Measurements from ENCODE around the gene ATF7. TPM values are rescaled to one million over a fixed set of nuclear protein-coding genes. Genes with fewer than 3 reads are reported as not detected.

ATF7 gene
- polyA plus RNA-seq, 1 of the 3 experiments (the other 2 are of a cell fraction), result 12.8 TPM

DNA sequence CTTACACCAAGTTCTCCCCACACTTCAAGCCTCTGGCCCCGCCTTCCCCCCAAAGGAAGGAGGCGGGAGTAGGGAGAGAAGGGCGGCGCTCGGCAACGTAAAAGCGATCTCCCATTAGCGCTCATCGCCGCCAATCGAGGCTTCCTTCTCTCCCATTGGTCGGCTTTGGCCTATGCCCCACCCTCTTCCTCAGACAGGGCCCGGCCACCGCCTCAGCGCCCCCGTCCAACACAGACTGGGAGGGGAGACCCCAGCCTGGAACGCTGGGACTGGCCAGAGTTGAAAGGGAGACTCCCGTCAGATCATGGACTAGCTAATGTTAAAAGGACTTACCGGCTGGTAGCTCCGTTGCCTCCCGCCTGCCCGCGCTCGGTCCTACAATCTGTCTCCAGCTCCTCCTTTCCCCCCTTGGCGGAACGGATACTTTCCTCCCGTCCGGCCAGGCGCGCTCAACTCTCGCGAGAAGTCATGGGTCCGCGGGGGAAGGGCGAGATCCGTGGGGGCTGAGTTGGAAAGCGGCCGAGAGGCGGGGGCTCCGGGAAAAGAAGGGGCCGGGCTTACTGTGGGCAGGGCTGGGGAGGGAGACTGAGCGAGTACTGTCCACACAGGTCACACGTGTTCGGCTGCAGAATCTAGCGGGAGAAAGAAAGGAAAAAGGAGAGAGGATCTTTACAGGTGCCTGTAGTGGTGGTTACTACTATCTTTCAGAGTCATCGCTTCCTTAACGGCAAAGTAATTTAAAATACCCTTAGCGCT, at the start of gene ATF7 (continued):
- TF ChIP-seq, protein P1, sequence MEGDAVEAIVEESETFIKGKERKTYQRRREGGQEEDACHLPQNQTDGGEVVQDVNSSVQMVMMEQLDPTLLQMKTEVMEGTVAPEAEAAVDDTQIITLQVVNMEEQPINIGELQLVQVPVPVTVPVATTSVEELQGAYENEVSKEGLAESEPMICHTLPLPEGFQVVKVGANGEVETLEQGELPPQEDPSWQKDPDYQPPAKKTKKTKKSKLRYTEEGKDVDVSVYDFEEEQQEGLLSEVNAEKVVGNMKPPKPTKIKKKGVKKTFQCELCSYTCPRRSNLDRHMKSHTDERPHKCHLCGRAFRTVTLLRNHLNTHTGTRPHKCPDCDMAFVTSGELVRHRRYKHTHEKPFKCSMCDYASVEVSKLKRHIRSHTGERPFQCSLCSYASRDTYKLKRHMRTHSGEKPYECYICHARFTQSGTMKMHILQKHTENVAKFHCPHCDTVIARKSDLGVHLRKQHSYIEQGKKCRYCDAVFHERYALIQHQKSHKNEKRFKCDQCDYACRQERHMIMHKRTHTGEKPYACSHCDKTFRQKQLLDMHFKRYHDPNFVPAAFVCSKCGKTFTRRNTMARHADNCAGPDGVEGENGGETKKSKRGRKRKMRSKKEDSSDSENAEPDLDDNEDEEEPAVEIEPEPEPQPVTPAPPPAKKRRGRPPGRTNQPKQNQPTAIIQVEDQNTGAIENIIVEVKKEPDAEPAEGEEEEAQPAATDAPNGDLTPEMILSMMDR (IDR thresholded peaks at IDR 0.05), result no peak
- peak; percentile 99 for TF ChIP-seq MXI1 (IDR thresholded peaks at IDR 0.05; ENCODE audit: low read depth, low read length)

- Histone ChIP-seq H3K36me3 (replicated peaks in 1 of 2; ENCODE audit: control insufficient read depth in 1 of 2, insufficient read depth in 2 of 2, low read length in 1 of 2) (peaks cover 18 to 35% of the 10 kb centered on the region in 2 experiments), H3K79me2 (ENCODE audit: insufficient read depth) (peaks cover 46% of the 10 kb centered on the region), H2AFZ (ENCODE audit: low read depth) (peak overlapping the region; percentile 70; the same call in 1 of the 2 replicates), H3K27ac (ENCODE audit: low read depth in 2 of 2, low read length in 1 of 2) (peak overlapping the region; percentile 44 to 91), H3K4me2 (peak overlapping the region; percentile 87), H3K9me2 (no peaks in the 10 kb centered on the region), H3K27me3 (ENCODE audit: insufficient read depth) (no peaks in the 10 kb centered on the region), H3K9ac (peak overlapping the region; percentile 74), H3K9me3 (no peaks in the 10 kb centered on the region), H4K20me1 (ENCODE audit: insufficient read depth) (no peaks in the 10 kb centered on the region), H3K4me3 (ENCODE audit: low read depth in 2 of 2, low read length in 1 of 2) (peak overlapping the region; percentile 70 to 75), H3K4me1 (ENCODE audit: control insufficient read depth in 1 of 2, insufficient read depth in 2 of 2, low read depth in 1 of 2, low read length in 1 of 2) (peaks cover 0 to 8% of the 10 kb centered on the region in 2 experiments; a peak in 2 of 4 replicates), H3F3A (replicated peaks; ENCODE audit: insufficient read depth) (peaks cover 5% of the 10 kb centered on the region)
- TF ChIP-seq GATA2 (CRISPR knock-in tag; IDR thresholded peaks at IDR 0.05), result no peak
- TF ChIP-seq, protein P2, sequence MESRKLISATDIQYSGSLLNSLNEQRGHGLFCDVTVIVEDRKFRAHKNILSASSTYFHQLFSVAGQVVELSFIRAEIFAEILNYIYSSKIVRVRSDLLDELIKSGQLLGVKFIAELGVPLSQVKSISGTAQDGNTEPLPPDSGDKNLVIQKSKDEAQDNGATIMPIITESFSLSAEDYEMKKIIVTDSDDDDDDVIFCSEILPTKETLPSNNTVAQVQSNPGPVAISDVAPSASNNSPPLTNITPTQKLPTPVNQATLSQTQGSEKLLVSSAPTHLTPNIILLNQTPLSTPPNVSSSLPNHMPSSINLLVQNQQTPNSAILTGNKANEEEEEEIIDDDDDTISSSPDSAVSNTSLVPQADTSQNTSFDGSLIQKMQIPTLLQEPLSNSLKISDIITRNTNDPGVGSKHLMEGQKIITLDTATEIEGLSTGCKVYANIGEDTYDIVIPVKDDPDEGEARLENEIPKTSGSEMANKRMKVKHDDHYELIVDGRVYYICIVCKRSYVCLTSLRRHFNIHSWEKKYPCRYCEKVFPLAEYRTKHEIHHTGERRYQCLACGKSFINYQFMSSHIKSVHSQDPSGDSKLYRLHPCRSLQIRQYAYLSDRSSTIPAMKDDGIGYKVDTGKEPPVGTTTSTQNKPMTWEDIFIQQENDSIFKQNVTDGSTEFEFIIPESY (IDR thresholded peaks at IDR 0.05; ENCODE audit: borderline replicate concordance, low read depth), result no peak
- TF ChIP-seq, protein P1 (IDR thresholded peaks at IDR 0.05), result no peak
- no peak for TF ChIP-seq SMC3 (IDR thresholded peaks at IDR 0.05; ENCODE audit: low read depth, low read length)
- TF ChIP-seq CHD2 (IDR thresholded peaks at IDR 0.05; ENCODE audit: low read length, partially characterized antibody), result no peak
- TF ChIP-seq FOXM1 (IDR thresholded peaks at IDR 0.05; ENCODE audit: low read depth), result no peak
- no peak for TF ChIP-seq RXRA (IDR thresholded peaks at IDR 0.05; ENCODE audit: borderline replicate concordance, low read depth)
- no peak for TF ChIP-seq NRF1 (IDR thresholded peaks at IDR 0.05; ENCODE audit: low read depth, low read length)
- TF ChIP-seq, protein P3, sequence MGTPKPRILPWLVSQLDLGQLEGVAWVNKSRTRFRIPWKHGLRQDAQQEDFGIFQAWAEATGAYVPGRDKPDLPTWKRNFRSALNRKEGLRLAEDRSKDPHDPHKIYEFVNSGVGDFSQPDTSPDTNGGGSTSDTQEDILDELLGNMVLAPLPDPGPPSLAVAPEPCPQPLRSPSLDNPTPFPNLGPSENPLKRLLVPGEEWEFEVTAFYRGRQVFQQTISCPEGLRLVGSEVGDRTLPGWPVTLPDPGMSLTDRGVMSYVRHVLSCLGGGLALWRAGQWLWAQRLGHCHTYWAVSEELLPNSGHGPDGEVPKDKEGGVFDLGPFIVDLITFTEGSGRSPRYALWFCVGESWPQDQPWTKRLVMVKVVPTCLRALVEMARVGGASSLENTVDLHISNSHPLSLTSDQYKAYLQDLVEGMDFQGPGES (IDR thresholded peaks at IDR 0.05; ENCODE audit: low read depth, low read length), result no peak
- TF ChIP-seq GABPA (IDR thresholded peaks at IDR 0.05; ENCODE audit: low read depth), result no peak
- TF ChIP-seq RAD21 (IDR thresholded peaks at IDR 0.05; ENCODE audit: low read length), result no peak
- TF ChIP-seq JUND (IDR thresholded peaks at IDR 0.05), result no peak
- no peak for TF ChIP-seq TEAD4 (IDR thresholded peaks at IDR 0.05; ENCODE audit: borderline replicate concordance, insufficient read depth)
- TF ChIP-seq NFIC (IDR thresholded peaks at IDR 0.05; ENCODE audit: borderline replicate concordance), result no peak
- WGBS (ENCODE audit: low lambda C conversion rate), result 17% methylated on average over 8 of the region's 8 CpGs
- CTCF ChIA-PET, result interaction anchor here (0.6 to 8.3 kb wide), 55 partner anchors 8 to 627 kb away, joined by 3 to 120 read pairs (median 5); partner anchors contain the start of gene AAAS
- DNase-seq, result no peak
- POLR2A ChIA-PET, result interaction anchor here (0.6 to 2.3 kb wide), 7 partner anchors 8 to 590 kb away, joined by 3 to 16 read pairs (median 4); partner anchors contain the start of genes ATF7 and TARBP2
These were observed 49.0 kb upstream of the ATF7 start for GRCh38 chr12:53674977-53675700.

Measured in SK-N-SH (cell line).